Endothelial cell of umbilical vein (primary cell): Measurements from ENCODE around the gene REPIN1. TPM values are rescaled to one million over a fixed set of nuclear protein-coding genes. Genes with fewer than 3 reads are reported as not detected.

Experiments
- BruUV-seq: library from RNA; stranded (reverse); fragments of 400-500 nt; replicated peaks from 2 replicates; lab custom pipeline; 2021; lab: Mats Ljungman, UMichigan
- CTCF ChIA-PET: fragments of 300-600, 350-600 bp; sonication (Branson Sonifier 250); formaldehyde crosslinking; loops from one replicate; lab custom pipeline; 2021; ENCODE audit warnings: antibody characterized with exemption, inconsistent platforms; lab: Charles Lee
- POLR2A ChIA-PET: fragments of 300-600, 350-600 bp; sonication (Branson Sonifier 250); formaldehyde crosslinking; loops from one replicate; lab custom pipeline; 2021; ENCODE audit warnings: antibody characterized with exemption, inconsistent platforms; lab: Charles Lee
- DNase-seq: peaks from one replicate; pipeline ENCODE4 v3.0.0-alpha.2; 2011; ENCODE audit warnings: low read depth, low spot score
- FAIRE-seq: peaks from 2 replicates; lab custom pipeline; 2011; peaks lifted over from hg19 to GRCh38; lab: Jason Lieb, UNC
- H2AFZ ChIP-seq: 2 replicates; pipeline ENCODE4 v1.6.0; 2012; ENCODE audit warnings: low read depth, low read length, control low read depth, inconsistent platforms
- H3K27ac ChIP-seq: 2 replicates; pipeline ENCODE4 v1.5.1; 2011; ENCODE audit warnings: low read depth, mild to moderate bottlenecking, control low read depth, low read length, moderate library complexity; ENCODE audit not compliant: insufficient read depth
- H3K27me3 ChIP-seq, 2 experiments: 2 replicates each; pipeline versions ENCODE4 v1.6.0 to v1.6.1; 2011; ENCODE audit warnings: low read length in 2 of 2, mixed read lengths in 1 of 2; ENCODE audit not compliant: control insufficient read depth in 2 of 2, insufficient read depth in 2 of 2
- H3K36me3 ChIP-seq, 2 experiments: 2 replicates in 1 of 2; 3 replicates in 1 of 2; pipeline ENCODE4 v1.5.1; 2011; ENCODE audit warnings: low read length in 2 of 2, mild to moderate bottlenecking in 1 of 2, moderate library complexity in 1 of 2; ENCODE audit not compliant: control insufficient read depth in 2 of 2, insufficient read depth in 2 of 2; ENCODE audit errors: extremely low read depth in 1 of 2
- H3K4me1 ChIP-seq: 3 replicates; pipeline ENCODE4 v1.5.1; 2011; ENCODE audit warnings: mild to moderate bottlenecking, low read length; ENCODE audit not compliant: control insufficient read depth, insufficient read depth; ENCODE audit errors: extremely low read depth
- H3K4me2 ChIP-seq: 2 replicates; pipeline ENCODE4 v1.6.1; 2011; ENCODE audit warnings: low read length, control low read depth, mixed read lengths; ENCODE audit not compliant: insufficient read depth
- H3K4me3 ChIP-seq, 3 experiments: fragments of 200-600 bp in 1 of 3; sonication (generic), shearing (Covaris generic) in 1 of 3; replicated peaks in 1 of 3; 2 replicates each; pipeline ENCODE4 v1.5.1; 2011 to 2016; ENCODE audit warnings: control low read depth in 3 of 3, low read length in 3 of 3, mild to moderate bottlenecking in 2 of 3, inconsistent platforms in 1 of 3, low read depth in 1 of 3, moderate library complexity in 1 of 3; ENCODE audit not compliant: insufficient read depth in 1 of 3
- H3K79me2 ChIP-seq: 2 replicates; pipeline ENCODE4 v1.6.0; 2012; ENCODE audit warnings: low read length, inconsistent platforms; ENCODE audit not compliant: control insufficient read depth, insufficient read depth
- H3K9ac ChIP-seq: replicated peaks from 2 replicates; pipeline ENCODE3; 2011; ENCODE audit warnings: low read length, control low read depth; ENCODE audit not compliant: insufficient read depth; ENCODE audit errors: extremely low read depth
- H3K9me1 ChIP-seq: replicated peaks from 3 replicates; pipeline ENCODE4 v1.6.0; 2011; ENCODE audit warnings: mild to moderate bottlenecking, low read length; ENCODE audit not compliant: control insufficient read depth, insufficient read depth; ENCODE audit errors: extremely low read depth
- H3K9me3 ChIP-seq: replicated peaks from 2 replicates; pipeline ENCODE4 v1.5.1; 2012; ENCODE audit warnings: low read length, inconsistent platforms; ENCODE audit not compliant: control insufficient read depth, insufficient read depth
- H4K20me1 ChIP-seq: replicated peaks from 2 replicates; pipeline ENCODE3; 2011; ENCODE audit warnings: mild to moderate bottlenecking, low read length; ENCODE audit not compliant: control insufficient read depth, insufficient read depth; ENCODE audit errors: extremely low read depth
- EZH2 ChIP-seq: IDR thresholded peaks from 2 replicates; pipeline ENCODE4 v1.6.1; 2012; ENCODE audit warnings: borderline replicate concordance, low read depth, mild to moderate bottlenecking, moderate library complexity, low read length, inconsistent platforms; ENCODE audit not compliant: severe bottlenecking
- FOS ChIP-seq: IDR thresholded peaks from 2 replicates; pipeline ENCODE4 v1.6.1; 2011; ENCODE audit warnings: mild to moderate bottlenecking, low read length, moderate library complexity, borderline replicate concordance; ENCODE audit not compliant: insufficient read depth
- GATA2 ChIP-seq: IDR thresholded peaks from 2 replicates; pipeline ENCODE4 v1.7.0; 2011; ENCODE audit warnings: low read depth, mild to moderate bottlenecking, moderate library complexity, mixed read lengths, low read length; ENCODE audit not compliant: insufficient read length, insufficient read depth
- JUN ChIP-seq: IDR thresholded peaks from 2 replicates; pipeline ENCODE4 v1.6.1; 2011; ENCODE audit warnings: borderline replicate concordance, low read depth; ENCODE audit not compliant: insufficient read length, insufficient read depth
- MYC ChIP-seq: IDR thresholded peaks from one replicate; pipeline ENCODE4 v1.6.1; 2011; ENCODE audit warnings: mild to moderate bottlenecking, low read depth, low read length
- POLR2A ChIP-seq: IDR thresholded peaks from 2 replicates; pipeline ENCODE4 v1.6.1; 2012; ENCODE audit warnings: low read depth, mild to moderate bottlenecking, control low read depth, low read length
- POLR2AphosphoS5 ChIP-seq: IDR thresholded peaks from 2 replicates; pipeline ENCODE4 v1.6.1; 2012; ENCODE audit warnings: low read depth, mild to moderate bottlenecking, control low read depth, low read length, moderate library complexity; ENCODE audit not compliant: insufficient read depth
- dilution Hi-C: fragments of 300-500 bp; cut with MboI; formaldehyde crosslinking; loops from one replicate; pipeline ENCODE4 v1.15.0; 2019; ENCODE audit warnings: low sequenced_read_pairs; ENCODE audit not compliant: extremely low pct_ligation_motif_present
- intact Hi-C: fragments of 100-400 bp; cut with micrococcal nuclease; formaldehyde crosslinking; loops from one replicate; pipeline ENCODE4 v1.10.0; 2022
- polyA plus RNA-seq, 4 experiments: library from polyadenylated mRNA; depleted of rRNA in 3 of 4; stranded (reverse) in 3 of 4; unstranded in 1 of 4; fragments of >200 nt; gene quantifications; 2 replicates each; pipeline versions ENCODE4 v1.2.1 to v1.2.3, GENCODE V29; 2011 to 2012; ENCODE audit warnings: missing spikeins in 1 of 4
- total RNA-seq: library from RNA; stranded (reverse); gene quantifications from 2 replicates; pipeline ENCODE4 v1.2.3, GENCODE V29; 2021
- TF ChIP-seq, protein P1 (sequence below): IDR thresholded peaks from 2 replicates; pipeline ENCODE4 v1.6.1; 2011; ENCODE audit not compliant: insufficient read depth, insufficient read length

REPIN1 gene
- total and polyA plus RNA-seq, 2 donors (not counting 3 experiments of a cell fraction or from before 2014, with no cell fraction given): 108 to 140 TPM

DNA sequence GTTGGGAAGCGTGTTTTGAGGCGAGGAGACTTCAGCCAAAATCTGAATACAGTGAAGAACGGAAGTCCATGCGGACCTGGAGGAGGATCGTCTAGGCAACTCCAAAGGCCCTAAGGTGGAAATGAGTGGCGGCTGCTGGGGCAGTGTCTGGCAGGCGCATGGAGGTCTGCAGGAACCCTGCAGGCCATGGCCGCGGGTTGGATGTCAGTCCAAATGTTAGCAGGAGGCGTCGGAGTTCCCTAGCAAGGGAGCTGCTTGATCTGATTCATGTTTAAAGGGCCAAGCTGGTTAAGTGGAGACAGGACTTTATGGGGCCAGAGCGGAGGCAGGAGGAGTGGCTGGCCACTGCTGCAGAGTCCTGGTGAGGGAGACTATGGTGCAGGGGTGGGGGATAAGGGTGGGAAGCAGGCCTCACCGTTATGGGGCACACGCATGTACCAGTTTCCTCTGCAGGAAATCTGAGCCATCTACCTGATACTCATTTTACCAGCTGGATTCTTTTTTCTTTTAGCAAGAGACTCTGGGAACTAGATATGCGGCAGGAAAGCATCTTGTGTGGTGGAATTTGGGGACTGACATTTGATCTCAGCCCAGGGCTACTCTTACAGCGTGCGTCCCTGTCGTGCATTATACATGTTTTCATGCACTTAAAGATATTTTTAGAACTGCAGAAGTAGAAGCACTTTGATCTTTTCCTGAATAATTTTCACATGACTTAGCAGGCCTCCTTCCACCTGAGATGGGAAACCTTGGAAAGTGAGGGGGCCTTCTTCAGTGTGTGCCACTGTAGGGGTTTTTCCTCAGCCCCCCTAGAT lies 6.6 kb upstream of the REPIN1 start:
- DNase-seq (no peak), FAIRE-seq (no peak)
- Histone ChIP-seq H3K4me2 (no peak overlapping the region), H4K20me1 (no peaks in the 10 kb centered on the region), H3K4me3 (no peak overlapping the region), H3K9me1 (no peaks in the 10 kb centered on the region), H3K27me3 (no peaks in the 10 kb centered on the region), H2AFZ (no peak overlapping the region), H3K36me3 (no peaks in the 10 kb centered on the region), H3K4me1 (peaks cover 9% of the 10 kb centered on the region), H3K27ac (no peak overlapping the region), H3K79me2 (no peaks in the 10 kb centered on the region), H3K9ac (no peak overlapping the region), H3K9me3 (no peaks in the 10 kb centered on the region)
- intact Hi-C loops (no loop called here), dilution Hi-C loops (no loop called here)
- no TSS peak for BruUV-seq
- ChIA-PET CTCF (interaction anchor here (0.8 to 1.0 kb wide), 2 partner anchors 12 to 87 kb away, joined by 3 to 4 read pairs; no protein-coding TSS in a partner anchor), POLR2A (no interaction called here)
- no peak for TF ChIP-seq MYC
- TF ChIP-seq, protein P1, sequence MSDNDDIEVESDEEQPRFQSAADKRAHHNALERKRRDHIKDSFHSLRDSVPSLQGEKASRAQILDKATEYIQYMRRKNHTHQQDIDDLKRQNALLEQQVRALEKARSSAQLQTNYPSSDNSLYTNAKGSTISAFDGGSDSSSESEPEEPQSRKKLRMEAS: no peak
- TF ChIP-seq POLR2AphosphoS5: no peak
- TF ChIP-seq FOS: no peak
- no peak for TF ChIP-seq POLR2A
- TF ChIP-seq EZH2: no peak
- TF ChIP-seq GATA2: no peak
- TF ChIP-seq JUN: no peak
